ENCODE measurements around the gene ARHGAP24.
"Not testable (repeated sequence)": the region's sequence is repeated elsewhere in the genome, so short reads cannot be mapped to it uniquely, and the experiment has no call there.

The ARHGAP24 gene

GRCh38 chr4:85826060-85826678 is 351.2 kb downstream of the ARHGAP24 start:
- peak; percentile 92 for DNase-seq

GRCh38 chr4:85828027-85828890 is 353.3 kb downstream of the ARHGAP24 start:
- peak; percentile 87 for DNase-seq

GRCh38 chr4:85829276-85830051 is 354.5 kb downstream of the ARHGAP24 start:
- DNase-seq: no peak

- no peak for DNase-seq
Measured at GRCh38 chr4:85831647-85832046, 356.7 kb downstream of the ARHGAP24 start.

- no peak for DNase-seq
Measured at GRCh38 chr4:85833302-85833701, 358.4 kb downstream of the ARHGAP24 start.

GRCh38 chr4:85834934-85835333 is 360.0 kb downstream of the ARHGAP24 start:
- no peak for DNase-seq

- DNase-seq: no peak
Measured at GRCh38 chr4:85836588-85837438, 361.9 kb downstream of the ARHGAP24 start.

- no peak for DNase-seq
Measured at GRCh38 chr4:85837439-85837733, 362.4 kb downstream of the ARHGAP24 start.

- DNase-seq: not testable (repeated sequence)
Measured at GRCh38 chr4:85839981-85840451, 365.1 kb downstream of the ARHGAP24 start.

GRCh38 chr4:85842540-85842939 is 367.6 kb downstream of the ARHGAP24 start:
- no peak for DNase-seq

- peak; percentile 19 for DNase-seq
Measured at GRCh38 chr4:85853740-85854139, 378.8 kb downstream of the ARHGAP24 start.

- DNase-seq: no peak
Measured at GRCh38 chr4:85854546-85854945, 379.6 kb downstream of the ARHGAP24 start.

GRCh38 chr4:85860066-85860740 is 385.3 kb downstream of the ARHGAP24 start:
- no peak for DNase-seq

GRCh38 chr4:85861064-85861765 is 386.3 kb downstream of the ARHGAP24 start:
- peak; percentile 60 for DNase-seq

- no peak for DNase-seq
Measured at GRCh38 chr4:85862896-85863295, 387.9 kb downstream of the ARHGAP24 start.

GRCh38 chr4:85864259-85865205 is 389.6 kb downstream of the ARHGAP24 start:
- no peak for DNase-seq

GRCh38 chr4:85865256-85865655 is 390.3 kb downstream of the ARHGAP24 start:
- no peak for DNase-seq

- DNase-seq: no peak
Measured at GRCh38 chr4:85866508-85866907, 391.6 kb downstream of the ARHGAP24 start.

- no peak for DNase-seq
Measured at GRCh38 chr4:85867271-85867670, 392.3 kb downstream of the ARHGAP24 start.

- no peak for DNase-seq
Measured at GRCh38 chr4:85869181-85869580, 394.2 kb downstream of the ARHGAP24 start.

Measured in DMS79 treated with DMSO at 0.1 percent for 48 hours (cell line).